Measurements from ENCODE around the gene CBLIF.
"Not testable (repeated sequence)": the region's sequence is repeated elsewhere in the genome, so short reads cannot be mapped to it uniquely, and the experiment has no call there.

CBLIF gene

GRCh38 chr11:59791639-59792038 lies 53.7 kb downstream of the CBLIF start:
- TF ChIP-seq CTCF (IDR thresholded peaks at IDR 0.05; ENCODE audit: insufficient read depth, low read length, poor library complexity, severe bottlenecking) = no peak
- no peak for TF ChIP-seq EZH2phosphoT487 (conservative IDR thresholded peaks at IDR 0.05; ENCODE audit: low read length)
- no peaks in the 10 kb centered on the region for H3K9me2 ChIP-seq (replicated peaks; ENCODE audit: insufficient read depth, low read length)
- no peak overlapping the region for H3K4me2 ChIP-seq (ENCODE audit: low read depth, low read length, poor library complexity, severe bottlenecking)
- no peak overlapping the region for H3K9ac ChIP-seq (ENCODE audit: low read length)
- no peaks in the 10 kb centered on the region for H3K36me3 ChIP-seq (ENCODE audit: low read length)
- no peak overlapping the region for H2AFZ ChIP-seq (ENCODE audit: low read depth, low read length, severe bottlenecking)
- no peaks in the 10 kb centered on the region for H3K27me3 ChIP-seq (ENCODE audit: low read length)
- H3K9me3 ChIP-seq (ENCODE audit: insufficient read depth, low read length) = no peaks in the 10 kb centered on the region
- no peaks in the 10 kb centered on the region for H3K79me2 ChIP-seq (ENCODE audit: insufficient read depth, low read length)
- H4K20me1 ChIP-seq (ENCODE audit: low read depth, low read length) = no peaks in the 10 kb centered on the region
- no peak overlapping the region for H3K4me3 ChIP-seq (ENCODE audit: insufficient read depth, low read length, poor library complexity, severe bottlenecking)
- H3K27ac ChIP-seq (ENCODE audit: low read depth, low read length) = no peak overlapping the region
- no peaks in the 10 kb centered on the region for H3F3A ChIP-seq (ENCODE audit: insufficient read depth)

GRCh38 chr11:59787816-59788215 lies 57.5 kb downstream of the CBLIF start:
- TF ChIP-seq EZH2phosphoT487 (conservative IDR thresholded peaks at IDR 0.05; ENCODE audit: low read length) = no peak
- no peak for TF ChIP-seq CTCF (IDR thresholded peaks at IDR 0.05; ENCODE audit: insufficient read depth, low read length, poor library complexity, severe bottlenecking)
- no peak overlapping the region for H3K9ac ChIP-seq (ENCODE audit: low read length)
- H3K9me2 ChIP-seq (replicated peaks; ENCODE audit: insufficient read depth, low read length) = no peaks in the 10 kb centered on the region
- H2AFZ ChIP-seq (ENCODE audit: low read depth, low read length, severe bottlenecking) = no peak overlapping the region
- no peaks in the 10 kb centered on the region for H3F3A ChIP-seq (ENCODE audit: insufficient read depth)
- no peaks in the 10 kb centered on the region for H3K27me3 ChIP-seq (ENCODE audit: low read length)
- no peaks in the 10 kb centered on the region for H4K20me1 ChIP-seq (ENCODE audit: low read depth, low read length)
- H3K79me2 ChIP-seq (ENCODE audit: insufficient read depth, low read length) = no peaks in the 10 kb centered on the region
- no peaks in the 10 kb centered on the region for H3K36me3 ChIP-seq (ENCODE audit: low read length)
- H3K4me2 ChIP-seq (ENCODE audit: low read depth, low read length, poor library complexity, severe bottlenecking) = no peak overlapping the region
- no peak overlapping the region for H3K4me3 ChIP-seq (ENCODE audit: insufficient read depth, low read length, poor library complexity, severe bottlenecking)
- no peaks in the 10 kb centered on the region for H3K9me3 ChIP-seq (ENCODE audit: insufficient read depth, low read length)
- no peak overlapping the region for H3K27ac ChIP-seq (ENCODE audit: low read depth, low read length)

- Histone ChIP-seq H3K9me3 (ENCODE audit: insufficient read depth, low read length) (no peaks in the 10 kb centered on the region), H3F3A (ENCODE audit: insufficient read depth) (no peaks in the 10 kb centered on the region), H3K36me3 (ENCODE audit: low read length) (no peaks in the 10 kb centered on the region), H3K27ac (ENCODE audit: low read depth, low read length) (no peak overlapping the region), H3K79me2 (ENCODE audit: insufficient read depth, low read length) (no peaks in the 10 kb centered on the region), H2AFZ (ENCODE audit: low read depth, low read length, severe bottlenecking) (no peak overlapping the region), H3K4me3 (ENCODE audit: insufficient read depth, low read length, poor library complexity, severe bottlenecking) (no peak overlapping the region), H3K9me2 (replicated peaks; ENCODE audit: insufficient read depth, low read length) (no peaks in the 10 kb centered on the region), H3K9ac (ENCODE audit: low read length) (no peak overlapping the region), H3K27me3 (ENCODE audit: low read length) (no peaks in the 10 kb centered on the region), H4K20me1 (ENCODE audit: low read depth, low read length) (no peaks in the 10 kb centered on the region), H3K4me2 (ENCODE audit: low read depth, low read length, poor library complexity, severe bottlenecking) (no peak overlapping the region)
- TF ChIP-seq CTCF (IDR thresholded peaks at IDR 0.05; ENCODE audit: insufficient read depth, low read length, poor library complexity, severe bottlenecking) (no peak), EZH2phosphoT487 (conservative IDR thresholded peaks at IDR 0.05; ENCODE audit: low read length) (no peak)
Measured at GRCh38 chr11:59787255-59787588, 58.1 kb downstream of the CBLIF start.

- no peaks in the 10 kb centered on the region for H3K79me2 ChIP-seq (ENCODE audit: insufficient read depth, low read length)
- no peak overlapping the region for H2AFZ ChIP-seq (ENCODE audit: low read depth, low read length, severe bottlenecking)
- H3K27ac ChIP-seq (ENCODE audit: low read depth, low read length) = no peak overlapping the region
- TF ChIP-seq EZH2phosphoT487 (conservative IDR thresholded peaks at IDR 0.05; ENCODE audit: low read length) (no peak), CTCF (IDR thresholded peaks at IDR 0.05; ENCODE audit: insufficient read depth, low read length, poor library complexity, severe bottlenecking) (no peak)
- no peaks in the 10 kb centered on the region for H3K27me3 ChIP-seq (ENCODE audit: low read length)
- H4K20me1 ChIP-seq (ENCODE audit: low read depth, low read length) = no peaks in the 10 kb centered on the region
- H3K4me3 ChIP-seq (ENCODE audit: insufficient read depth, low read length, poor library complexity, severe bottlenecking) = no peak overlapping the region
- no peaks in the 10 kb centered on the region for H3K36me3 ChIP-seq (ENCODE audit: low read length)
- no peaks in the 10 kb centered on the region for H3F3A ChIP-seq (ENCODE audit: insufficient read depth)
- H3K4me2 ChIP-seq (ENCODE audit: low read depth, low read length, poor library complexity, severe bottlenecking) = no peak overlapping the region
- no peaks in the 10 kb centered on the region for H3K9me2 ChIP-seq (replicated peaks; ENCODE audit: insufficient read depth, low read length)
- H3K9me3 ChIP-seq (ENCODE audit: insufficient read depth, low read length) = no peaks in the 10 kb centered on the region
- H3K9ac ChIP-seq (ENCODE audit: low read length) = no peak overlapping the region
Measured at GRCh38 chr11:59785818-59786217, 59.5 kb downstream of the CBLIF start.

- H3K27me3 ChIP-seq (ENCODE audit: low read length); H3K9ac ChIP-seq (ENCODE audit: low read length); H3K27ac ChIP-seq (ENCODE audit: low read depth, low read length); H3K36me3 ChIP-seq (ENCODE audit: low read length); H3K79me2 ChIP-seq (ENCODE audit: insufficient read depth, low read length); H3K9me3 ChIP-seq (ENCODE audit: insufficient read depth, low read length); H3K4me2 ChIP-seq (ENCODE audit: low read depth, low read length, poor library complexity, severe bottlenecking); H4K20me1 ChIP-seq (ENCODE audit: low read depth, low read length); H2AFZ ChIP-seq (ENCODE audit: low read depth, low read length, severe bottlenecking); H3F3A ChIP-seq (ENCODE audit: insufficient read depth); H3K9me2 ChIP-seq (replicated peaks; ENCODE audit: insufficient read depth, low read length); H3K4me3 ChIP-seq (ENCODE audit: insufficient read depth, low read length, poor library complexity, severe bottlenecking): not testable (repeated sequence)
Measured at GRCh38 chr11:59784441-59784840, 60.9 kb downstream of the CBLIF start.
